WERI-Rb-1 (cell line): ENCODE data around the gene CARS1.
"Not testable (repeated sequence)": the region's sequence is repeated elsewhere in the genome, so short reads cannot be mapped to it uniquely, and the experiment has no call there.

Experiments used
- DNase-seq: peaks from one replicate; pipeline ENCODE4 v3.0.0-alpha.2; 2020
- H3K27ac ChIP-seq: fragments of 250-450 bp; sonication (Bioruptor Pico); 2 replicates; pipeline ENCODE4 v1.5.1; 2020; ENCODE audit warnings: mild to moderate bottlenecking, moderate library complexity
- H3K27me3 ChIP-seq: fragments of 250-450 bp; sonication (Bioruptor Pico); 2 replicates; pipeline ENCODE4 v1.5.1; 2021; ENCODE audit warnings: mild to moderate bottlenecking, low read depth, moderate library complexity; ENCODE audit not compliant: insufficient read depth, severe bottlenecking
- H3K36me3 ChIP-seq: fragments of 250-450 bp; sonication (Bioruptor Pico); 2 replicates; pipeline ENCODE4 v1.5.1; 2020; ENCODE audit warnings: mild to moderate bottlenecking, moderate library complexity
- H3K4me3 ChIP-seq: 2 replicates; pipeline ENCODE4 v1.5.1; 2011; ENCODE audit warnings: low read depth, mild to moderate bottlenecking, control low read depth, low read length
- H3K9me3 ChIP-seq: fragments of 250-450 bp; sonication (Bioruptor Pico); 2 replicates; pipeline ENCODE4 v1.5.1; 2021; ENCODE audit warnings: mild to moderate bottlenecking, moderate library complexity; ENCODE audit not compliant: severe bottlenecking
- CTCF ChIP-seq: IDR thresholded peaks from 2 replicates; pipeline ENCODE4 v1.5.1; 2011; ENCODE audit warnings: low read depth, mild to moderate bottlenecking, control low read depth, inconsistent platforms, low read length

The CARS1 gene

GRCh38 chr11:3069425-3069824 lies 12.2 kb upstream of the CARS1 start:
- no peak for TF ChIP-seq CTCF
- no peak for DNase-seq
- H3K36me3 ChIP-seq: no peaks in the 10 kb centered on the region

GRCh38 chr11:3066308-3066707 lies 9.1 kb upstream of the CARS1 start:
- H3K4me3 ChIP-seq, DNase-seq, H3K27ac ChIP-seq, H3K36me3 ChIP-seq, H3K27me3 ChIP-seq, H3K9me3 ChIP-seq: not testable (repeated sequence)

More at GRCh38 chr11:3069425-3069824, 12.2 kb upstream of the CARS1 start:
- Histone ChIP-seq H3K9me3 (peaks cover 7% of the 10 kb centered on the region), H3K27ac (no peak overlapping the region), H3K4me3 (no peak overlapping the region), H3K27me3 (no peaks in the 10 kb centered on the region)

- H3K27ac ChIP-seq, H3K9me3 ChIP-seq: not testable (repeated sequence)
These were observed 7.5 kb upstream of the CARS1 start for GRCh38 chr11:3064709-3065108.

GRCh38 chr11:3063876-3064275 lies 6.7 kb upstream of the CARS1 start:
- H3K4me3 ChIP-seq, DNase-seq, H3K36me3 ChIP-seq, H3K9me3 ChIP-seq, H3K27ac ChIP-seq, H3K27me3 ChIP-seq: not testable (repeated sequence)

More at GRCh38 chr11:3064709-3065108, 7.5 kb upstream of the CARS1 start:
- H3K27me3 ChIP-seq, H3K4me3 ChIP-seq, H3K36me3 ChIP-seq, DNase-seq: not testable (repeated sequence)

- H3K36me3 ChIP-seq: not testable (repeated sequence)
These were observed 6.2 kb upstream of the CARS1 start for GRCh38 chr11:3063432-3063831.

GRCh38 chr11:3060436-3061025 lies 3.3 kb upstream of the CARS1 start:
- H3K4me3 ChIP-seq: no peak overlapping the region
- H3K27me3 ChIP-seq: no peaks in the 10 kb centered on the region
- no peak for DNase-seq
- no peak overlapping the region for H3K27ac ChIP-seq
- peaks cover 7% of the 10 kb centered on the region for H3K9me3 ChIP-seq
- H3K36me3 ChIP-seq: no peaks in the 10 kb centered on the region; the same call in 1 of the 2 replicates
- TF ChIP-seq CTCF: no peak

More at GRCh38 chr11:3063432-3063831, 6.2 kb upstream of the CARS1 start:
- DNase-seq, H3K4me3 ChIP-seq, H3K27ac ChIP-seq, H3K9me3 ChIP-seq, H3K27me3 ChIP-seq: not testable (repeated sequence)

GRCh38 chr11:3058753-3059664 lies 1.8 kb upstream of the CARS1 start:
- Histone ChIP-seq H3K36me3 (peaks cover 6% of the 10 kb centered on the region), H3K9me3 (no peaks in the 10 kb centered on the region), H3K27ac (peak overlapping the region; percentile 94), H3K4me3 (no peak overlapping the region), H3K27me3 (no peaks in the 10 kb centered on the region)
- DNase-seq: peak; percentile 69
- TF ChIP-seq CTCF: peak; percentile 39
